GM19035 (cell line): ENCODE results near the gene ZDHHC16.
A peak's percentile ranks its signal among the peaks of the same experiment; 100 is the strongest.
"Not testable (repeated sequence)": the region's sequence is repeated elsewhere in the genome, so short reads cannot be mapped to it uniquely, and the experiment has no call there.

Source experiments
- ATAC-seq: cut with Tn5 transposase; IDR thresholded peaks from one replicate; pipeline ENCODE4 v1.9.1; 2021; ENCODE audit not compliant: unreplicated experiment

ZDHHC16 gene

GRCh38 chr10:97434055-97434454, 11.9 kb upstream of the ZDHHC16 start:
- no peak for ATAC-seq

GRCh38 chr10:97434557-97434956, 11.4 kb upstream of the ZDHHC16 start:
- ATAC-seq: no peak

- no peak for ATAC-seq
These were observed 10.8 kb upstream of the ZDHHC16 start for GRCh38 chr10:97435211-97435610.

- ATAC-seq: no peak
These were observed 3.7 kb upstream of the ZDHHC16 start for GRCh38 chr10:97442277-97442676.

GRCh38 chr10:97444212-97444611, 1.8 kb upstream of the ZDHHC16 start:
- no peak for ATAC-seq

GRCh38 chr10:97445357-97445721, 636 bp upstream of the ZDHHC16 start:
- peak; percentile 5 for ATAC-seq

- ATAC-seq: no peak
These were observed 4.9 kb downstream of the ZDHHC16 start for GRCh38 chr10:97450828-97451227.

GRCh38 chr10:97451605-97452004, 5.6 kb downstream of the ZDHHC16 start:
- no peak for ATAC-seq

GRCh38 chr10:97452352-97452751, 6.4 kb downstream of the ZDHHC16 start:
- ATAC-seq: no peak

- no peak for ATAC-seq
These were observed 8.5 kb downstream of the ZDHHC16 start for GRCh38 chr10:97454330-97455036.

GRCh38 chr10:97456034-97456685, 10.2 kb downstream of the ZDHHC16 start:
- ATAC-seq: no peak

GRCh38 chr10:97456686-97457065, 10.7 kb downstream of the ZDHHC16 start:
- ATAC-seq: no peak

- no peak for ATAC-seq
These were observed 13.1 kb downstream of the ZDHHC16 start for GRCh38 chr10:97459111-97459510.

GRCh38 chr10:97459933-97460332, 14.0 kb downstream of the ZDHHC16 start:
- ATAC-seq: no peak

GRCh38 chr10:97462309-97462708, 16.3 kb downstream of the ZDHHC16 start:
- no peak for ATAC-seq

- ATAC-seq: no peak
These were observed 17.6 kb downstream of the ZDHHC16 start for GRCh38 chr10:97463363-97464132.

- ATAC-seq: no peak
These were observed 18.3 kb downstream of the ZDHHC16 start for GRCh38 chr10:97464226-97464625.

GRCh38 chr10:97465982-97466381, 20.0 kb downstream of the ZDHHC16 start:
- no peak for ATAC-seq

GRCh38 chr10:97466755-97467154, 20.8 kb downstream of the ZDHHC16 start:
- ATAC-seq: no peak

- ATAC-seq: no peak
These were observed 22.2 kb downstream of the ZDHHC16 start for GRCh38 chr10:97468162-97468561.

GRCh38 chr10:97468781-97469180, 22.8 kb downstream of the ZDHHC16 start:
- ATAC-seq: not testable (repeated sequence)

GRCh38 chr10:97474918-97475317, 28.9 kb downstream of the ZDHHC16 start:
- no peak for ATAC-seq
